CD4-positive, alpha-beta T cell treated with Interleukin-15 for 4 hours (primary cell): ENCODE data around the gene POU2F1.
A peak's percentile ranks its signal among the peaks of the same experiment; 100 is the strongest.
"Not testable (repeated sequence)": the region's sequence is repeated elsewhere in the genome, so short reads cannot be mapped to it uniquely, and the experiment has no call there.

Source experiments
- DNase-seq: peaks from one replicate; pipeline ENCODE4 v3.0.0-alpha.2; 2020; ENCODE audit warnings: low spot score

Gene POU2F1

DNA sequence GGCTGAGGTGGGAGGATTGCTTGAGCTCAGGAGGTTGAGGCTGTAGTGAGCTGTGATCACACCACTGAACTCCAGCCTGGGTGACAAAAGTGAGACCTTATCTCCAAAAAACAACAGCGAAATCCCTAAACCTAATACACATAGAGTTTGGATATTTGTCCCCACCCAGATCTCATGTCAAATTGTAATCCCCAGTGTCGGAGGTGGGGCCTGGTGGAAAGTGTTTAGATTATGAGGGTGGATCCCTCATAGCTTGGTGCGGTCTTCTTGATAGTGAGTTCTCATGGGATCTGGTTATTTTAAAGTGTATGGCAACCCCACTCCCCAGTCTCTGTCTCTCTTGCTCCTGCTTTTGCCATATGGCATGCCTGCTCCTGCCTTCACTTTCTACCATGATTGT, 94.0 kb downstream of the POU2F1 start:
- no peak for DNase-seq

DNA sequence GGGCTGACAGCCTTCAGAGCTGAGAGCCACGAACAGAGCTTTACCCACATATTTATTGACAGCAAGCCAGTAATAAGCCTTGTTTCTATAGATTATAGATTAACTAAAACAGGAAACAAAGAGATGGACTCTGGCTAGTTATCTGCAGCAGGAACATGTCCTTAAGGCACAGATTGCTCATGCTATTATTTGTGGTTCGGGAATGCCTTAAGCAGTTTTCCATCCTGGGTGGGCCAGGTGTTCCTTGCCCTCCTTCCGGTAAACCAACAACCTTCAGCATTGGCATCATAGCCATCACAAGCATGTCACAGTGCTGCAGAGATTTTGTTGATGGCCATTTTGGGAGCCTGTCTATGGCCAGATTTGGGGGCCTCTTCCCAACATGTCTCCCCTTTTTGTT, 96.8 kb downstream of the POU2F1 start:
- no peak for DNase-seq

DNA sequence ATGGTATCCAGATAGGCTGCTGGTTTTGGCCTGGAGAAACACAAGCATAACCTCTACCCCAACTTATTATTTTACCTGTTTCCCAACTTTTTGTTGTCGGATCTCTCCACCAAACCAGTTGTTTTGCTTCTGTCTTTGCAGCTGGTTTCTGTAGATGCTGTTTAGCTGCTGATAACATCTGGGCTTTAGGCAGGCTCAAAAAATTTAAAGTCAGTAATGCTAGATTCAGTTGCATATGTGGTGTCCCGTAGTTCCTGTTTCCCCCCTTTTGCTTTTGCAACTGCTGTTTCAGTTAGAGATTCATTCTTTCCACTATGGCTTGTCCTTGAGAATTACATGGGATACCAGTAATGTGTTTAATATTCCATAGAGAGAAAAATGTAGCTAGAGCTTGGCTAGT, 98.5 kb downstream of the POU2F1 start:
- not testable (repeated sequence) for DNase-seq

DNA sequence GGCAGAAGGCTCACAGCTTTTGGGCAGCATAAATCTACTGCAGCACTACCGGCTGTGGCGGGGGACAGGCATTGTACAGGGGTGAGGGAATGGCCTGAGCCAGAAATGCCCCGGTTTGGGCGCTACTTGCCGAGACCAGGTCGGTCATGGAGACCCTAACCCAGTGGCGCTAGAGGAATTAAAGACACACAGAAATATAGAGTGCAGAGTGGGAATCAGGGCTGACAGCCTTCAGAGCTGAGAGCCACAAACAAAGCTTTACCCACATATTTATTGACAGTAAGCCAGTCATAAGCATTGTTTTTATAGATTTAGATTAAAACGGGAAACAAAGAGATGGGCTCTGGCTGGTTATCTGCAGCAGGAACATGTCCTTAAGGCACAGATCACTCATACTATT, 101.8 kb downstream of the POU2F1 start:
- no peak for DNase-seq

DNA sequence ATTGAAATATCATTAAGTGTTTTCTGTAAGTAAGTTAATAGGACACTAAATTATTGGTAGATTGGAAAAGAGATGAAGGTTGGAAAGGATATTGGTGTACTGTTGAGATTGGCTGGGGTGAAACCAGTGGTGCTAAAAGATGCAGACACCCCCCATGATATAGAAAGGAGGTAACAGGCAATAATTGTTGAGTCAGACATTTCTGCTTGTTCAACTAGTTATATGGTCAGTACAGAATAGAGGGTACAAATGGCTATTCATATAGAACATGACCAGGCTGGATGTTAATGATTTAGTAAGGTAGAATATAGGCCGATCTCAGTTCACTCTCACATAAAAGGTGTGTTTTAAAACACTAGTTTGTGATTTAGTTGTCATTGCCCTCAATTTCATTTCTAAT, 104.5 kb downstream of the POU2F1 start:
- no peak for DNase-seq

DNA sequence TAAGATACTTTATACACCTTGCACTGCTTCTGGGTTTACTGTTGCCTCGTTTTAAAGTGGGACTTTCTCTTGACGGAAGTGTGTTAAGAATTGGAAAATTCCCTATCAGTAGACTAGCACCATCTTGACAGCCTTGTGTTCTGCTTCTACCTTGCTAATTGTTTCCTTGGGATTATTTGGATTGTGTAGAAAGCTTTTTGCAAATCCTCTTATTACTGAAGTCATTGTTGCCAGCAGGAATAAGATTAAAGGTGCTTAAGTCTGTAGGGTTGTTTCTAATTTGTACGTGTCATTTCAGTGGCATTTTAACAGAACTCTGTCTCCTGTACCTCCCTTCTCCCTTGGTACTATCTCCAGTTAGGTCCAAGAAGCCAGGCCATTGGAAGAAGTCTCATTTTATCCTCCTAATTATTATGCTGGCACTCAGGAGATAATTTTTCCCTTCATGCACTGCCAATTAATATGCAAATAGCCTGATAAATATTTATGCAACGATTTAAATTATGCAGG, 107.7 kb downstream of the POU2F1 start:
- DNase-seq, result no peak

DNA sequence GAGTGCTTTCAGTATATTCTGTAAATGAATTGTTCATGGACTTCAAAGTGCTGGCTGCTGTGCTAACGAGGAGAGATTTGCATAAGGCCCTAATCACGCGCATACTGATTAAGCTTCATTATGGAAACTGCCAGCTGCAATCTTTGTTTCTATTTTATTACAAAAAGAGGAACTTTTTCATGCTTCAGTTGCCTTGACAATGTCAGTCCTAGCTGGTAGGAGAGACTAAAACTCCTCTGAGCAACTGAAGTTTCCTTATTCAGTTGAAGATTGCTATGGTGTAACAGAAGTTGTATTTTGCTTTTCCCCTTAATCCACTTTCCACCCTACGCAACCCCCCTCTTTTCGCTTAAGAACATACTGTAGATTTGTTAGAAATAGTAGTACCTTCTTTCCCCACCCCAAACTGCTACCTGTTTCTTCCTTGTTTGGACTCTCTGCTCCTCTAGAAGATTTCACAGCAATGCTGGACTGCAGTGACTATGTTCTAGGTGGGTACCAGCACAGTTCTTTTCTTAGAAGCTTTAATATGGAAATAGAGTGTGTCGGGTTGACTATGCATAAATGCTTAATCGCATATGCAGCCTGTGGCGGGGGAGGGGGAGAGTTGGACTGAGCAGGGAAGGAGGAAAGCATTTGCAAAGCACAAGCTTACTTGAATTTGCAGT, 108.3 kb downstream of the POU2F1 start:
- DNase-seq, result no peak

DNA sequence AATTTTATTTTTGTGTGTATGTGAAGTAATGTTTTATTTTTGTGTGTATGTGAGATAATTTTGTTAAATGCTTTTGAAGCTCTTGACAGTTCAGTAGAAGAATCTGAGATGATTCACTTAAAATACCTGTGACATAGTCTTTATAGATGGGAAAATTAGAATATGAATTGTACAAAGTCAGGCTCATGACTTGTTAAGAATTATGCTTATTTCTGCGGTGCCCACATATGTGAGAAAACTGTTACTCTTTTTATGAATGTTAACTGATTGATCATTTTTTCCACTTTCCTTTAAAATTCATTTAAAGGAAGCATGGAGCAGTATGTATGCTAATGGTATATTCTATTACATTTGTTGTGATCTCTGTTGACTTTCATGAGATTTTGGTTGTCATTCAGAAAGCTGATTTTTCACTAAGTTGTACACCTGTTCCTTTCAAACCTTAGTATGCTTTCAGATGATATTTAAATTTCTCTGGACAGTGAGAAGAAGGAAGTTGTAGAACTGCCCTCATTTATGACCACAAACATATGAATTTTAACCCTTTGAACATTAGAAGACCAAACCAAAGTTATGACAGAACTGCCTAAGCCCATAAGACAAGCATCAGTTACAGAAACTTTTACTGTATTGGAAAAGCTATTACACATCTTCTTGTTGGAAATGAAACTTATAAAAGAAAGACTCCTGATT, 110.1 kb downstream of the POU2F1 start:
- DNase-seq, result no peak

DNA sequence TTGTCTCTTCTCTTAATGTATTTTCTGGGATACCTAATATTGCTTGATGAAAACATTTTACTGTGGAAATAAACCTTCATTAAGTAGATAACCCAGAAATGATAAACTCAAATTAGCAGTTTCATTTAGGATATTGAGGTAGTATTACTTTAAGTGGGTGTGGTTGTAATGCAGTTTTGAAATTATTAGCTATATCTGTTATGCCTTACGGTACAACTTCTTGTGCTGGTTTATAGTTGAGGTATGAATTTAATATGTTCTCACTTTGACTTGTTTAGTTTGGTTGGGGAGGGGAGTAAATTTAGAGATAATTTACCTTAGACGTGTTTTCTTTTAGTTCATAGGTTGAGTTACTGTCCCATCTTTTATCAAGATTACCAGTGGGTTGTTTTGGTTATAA, 111.0 kb downstream of the POU2F1 start:
- DNase-seq, result no peak

DNA sequence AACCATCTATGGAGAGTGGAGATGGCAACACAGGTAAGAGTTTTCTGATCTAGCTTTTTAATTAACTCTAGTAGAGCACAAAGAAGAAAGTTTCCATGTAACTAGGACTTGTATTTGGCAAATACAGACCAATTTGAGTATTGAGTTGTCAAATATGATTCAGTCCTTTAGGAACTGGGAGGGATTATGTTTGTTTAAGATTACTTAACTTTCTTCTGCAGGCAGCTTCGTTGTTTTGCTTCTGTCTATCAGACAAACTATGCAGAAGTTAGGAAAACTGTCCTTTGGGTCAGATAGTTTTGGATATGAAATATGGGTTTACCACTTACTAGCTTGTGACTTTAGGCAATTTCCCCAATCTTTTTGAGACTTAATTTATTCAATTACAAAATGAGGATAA, 111.8 kb downstream of the POU2F1 start:
- no peak for DNase-seq

DNA sequence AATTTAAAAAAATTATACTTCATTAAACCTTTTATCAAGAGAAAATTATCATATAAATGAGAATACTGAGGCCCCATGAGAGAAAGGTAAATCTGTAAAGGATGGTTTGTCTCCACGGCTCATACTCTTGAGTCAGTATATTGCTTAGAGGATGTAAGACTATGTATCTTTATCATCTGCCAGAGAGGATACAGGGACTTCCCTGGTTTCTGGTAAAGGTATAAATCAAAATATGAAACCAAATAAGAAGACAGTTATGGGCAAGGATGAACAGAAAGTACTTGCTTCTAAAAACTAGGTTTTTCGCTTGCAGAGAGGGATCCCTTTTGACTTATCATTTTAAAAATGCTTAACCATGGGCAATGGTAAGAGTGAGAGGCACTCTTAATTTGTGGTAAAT, 112.4 kb downstream of the POU2F1 start:
- DNase-seq, result no peak

DNA sequence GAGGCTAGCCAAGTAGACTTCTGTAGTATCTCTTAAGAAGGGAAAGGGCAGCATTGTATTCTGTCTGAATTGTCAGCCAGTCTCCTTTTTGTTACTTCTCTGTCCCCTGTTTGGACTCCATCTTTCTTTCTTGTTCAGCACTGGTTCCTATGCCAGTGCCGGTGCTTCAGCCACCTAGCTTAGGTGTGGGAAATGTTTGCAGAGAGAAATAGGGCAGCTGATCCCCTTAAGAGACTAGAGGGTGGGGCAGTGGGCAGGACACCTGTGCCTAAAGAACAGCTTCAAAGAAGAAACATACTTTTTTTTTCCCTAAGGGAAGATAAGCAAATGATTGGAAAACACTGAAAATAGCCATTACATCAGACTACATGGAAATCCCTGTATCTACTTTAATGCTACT, 113.0 kb downstream of the POU2F1 start:
- DNase-seq, result no peak

DNA sequence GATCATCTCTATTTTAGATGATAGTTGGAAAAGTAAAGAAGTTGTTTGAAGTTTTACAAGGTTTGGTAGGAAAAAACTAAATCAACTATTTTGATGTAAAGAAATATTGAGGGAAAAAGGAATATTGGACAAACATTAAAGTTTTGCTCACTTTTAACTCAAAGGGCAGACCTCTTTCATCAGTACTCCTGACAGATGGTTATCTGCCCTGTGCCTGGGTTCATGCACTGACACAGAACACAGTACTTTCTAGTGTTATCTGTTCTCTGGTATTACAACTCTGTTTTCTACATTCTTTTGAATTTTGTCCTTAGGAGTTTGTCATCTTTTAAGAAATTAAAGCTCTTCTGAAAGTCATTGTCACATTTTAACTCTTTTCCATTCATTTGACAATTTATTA, 118.7 kb downstream of the POU2F1 start:
- no peak for DNase-seq

DNA sequence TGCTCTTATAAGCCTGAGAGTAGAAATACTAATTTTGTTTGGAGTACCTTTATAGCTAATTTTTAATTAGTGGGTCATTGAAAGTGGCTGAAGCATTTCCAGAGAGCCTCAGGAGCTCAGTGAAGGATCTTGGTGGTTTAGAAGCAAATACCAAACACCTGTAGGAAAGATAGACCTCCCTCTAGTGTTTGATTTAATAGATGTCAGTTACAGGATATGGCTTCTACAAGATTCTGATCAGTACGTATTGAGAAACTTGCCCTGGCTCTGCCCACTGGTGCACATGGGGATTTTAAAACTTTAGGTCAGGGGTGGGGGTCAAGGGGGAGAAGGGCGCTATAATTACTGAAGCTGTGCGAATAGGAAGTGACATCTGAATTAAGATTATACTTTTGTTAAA, 122.2 kb downstream of the POU2F1 start:
- DNase-seq, result peak; percentile 1

DNA sequence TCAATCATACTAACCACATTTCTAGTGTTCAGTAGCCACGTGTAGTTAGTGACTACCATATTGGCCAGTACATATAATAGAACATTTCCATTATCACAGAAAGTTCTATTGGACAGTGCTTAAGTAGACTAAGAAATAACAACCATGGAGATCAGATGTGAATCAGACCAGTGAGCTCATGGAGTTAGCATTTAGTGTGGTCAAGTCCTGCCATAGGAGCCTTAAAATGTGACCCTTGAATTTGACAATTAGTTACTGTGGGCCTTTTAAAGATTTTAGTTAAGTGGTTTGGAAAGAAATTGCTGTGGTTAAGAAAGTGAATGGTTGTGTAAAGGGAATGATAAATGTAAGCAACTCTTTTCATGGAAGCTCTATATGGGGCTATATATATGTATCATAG, 123.4 kb downstream of the POU2F1 start:
- no peak for DNase-seq

DNA sequence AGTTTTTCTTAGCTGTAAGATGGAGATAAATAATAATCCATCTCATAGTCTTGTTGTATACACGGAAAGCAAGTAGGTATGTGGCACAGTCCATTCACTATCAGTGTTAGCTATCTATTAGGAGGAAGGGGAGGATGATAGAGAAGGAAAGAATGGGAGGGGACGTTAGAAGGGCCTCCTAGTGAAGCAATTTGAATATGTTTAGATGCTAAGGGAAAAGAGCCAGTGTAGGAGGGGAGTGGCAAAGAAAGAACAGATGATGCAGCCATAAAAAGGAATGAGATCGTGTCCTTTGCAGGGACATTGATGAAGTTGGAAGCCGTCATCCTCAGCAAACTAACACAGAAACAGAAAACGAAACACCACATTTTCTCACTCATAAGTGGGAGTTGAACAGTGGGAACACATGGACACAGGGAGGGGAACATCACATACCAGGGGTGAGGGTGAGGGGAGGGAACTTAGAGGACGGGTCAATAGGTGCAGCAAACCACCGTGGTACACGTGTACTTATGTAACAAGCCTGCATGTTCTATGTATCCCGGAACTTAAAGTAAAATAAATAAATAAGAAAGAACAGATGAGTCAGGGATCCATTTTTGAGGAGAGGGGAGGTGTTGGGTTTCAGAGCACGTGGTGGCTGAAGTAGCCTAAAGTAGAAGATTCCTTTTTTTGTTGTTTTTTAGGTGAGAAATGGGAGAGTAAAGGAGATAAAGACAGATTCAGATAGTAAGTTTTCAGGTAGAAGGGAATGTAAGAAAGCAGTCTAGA, 124.1 kb downstream of the POU2F1 start:
- DNase-seq, result no peak

DNA sequence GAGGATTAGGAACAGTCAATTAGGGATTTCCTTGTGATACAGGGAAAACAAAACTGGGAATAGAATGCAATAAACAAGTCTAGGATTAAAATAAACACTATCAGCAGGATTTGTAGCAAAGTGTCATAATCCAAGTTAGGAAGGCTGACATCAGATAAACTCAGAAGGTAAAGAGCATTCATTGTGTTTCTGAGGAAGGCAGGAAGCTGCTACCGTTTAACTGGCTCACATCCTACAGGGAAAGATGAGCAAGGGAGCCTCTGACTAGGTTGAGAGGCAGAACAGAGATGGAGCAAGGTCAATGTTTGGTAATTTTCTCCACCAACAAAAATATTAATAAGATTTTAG, 124.7 kb downstream of the POU2F1 start:
- no peak for DNase-seq

DNA sequence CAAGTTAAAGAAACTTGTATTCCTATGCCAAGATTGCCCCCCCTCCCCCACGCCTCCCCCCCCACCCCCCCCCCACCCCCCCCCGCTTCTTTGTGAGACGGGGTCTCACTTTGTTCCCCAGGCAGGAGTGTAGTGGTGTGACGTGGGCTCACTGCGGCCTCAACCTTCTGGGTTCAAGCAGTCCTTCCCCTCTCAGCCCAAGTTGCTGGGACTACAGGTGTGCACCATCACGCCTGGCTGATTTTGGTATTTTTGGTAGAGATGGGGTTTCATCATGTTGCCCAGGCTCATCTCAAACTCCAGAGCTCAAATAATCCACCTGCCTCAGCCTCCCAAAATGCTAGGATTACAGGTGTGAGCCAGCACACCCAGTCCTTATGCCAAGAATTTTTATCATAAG, 136.6 kb downstream of the POU2F1 start:
- DNase-seq, result no peak

DNA sequence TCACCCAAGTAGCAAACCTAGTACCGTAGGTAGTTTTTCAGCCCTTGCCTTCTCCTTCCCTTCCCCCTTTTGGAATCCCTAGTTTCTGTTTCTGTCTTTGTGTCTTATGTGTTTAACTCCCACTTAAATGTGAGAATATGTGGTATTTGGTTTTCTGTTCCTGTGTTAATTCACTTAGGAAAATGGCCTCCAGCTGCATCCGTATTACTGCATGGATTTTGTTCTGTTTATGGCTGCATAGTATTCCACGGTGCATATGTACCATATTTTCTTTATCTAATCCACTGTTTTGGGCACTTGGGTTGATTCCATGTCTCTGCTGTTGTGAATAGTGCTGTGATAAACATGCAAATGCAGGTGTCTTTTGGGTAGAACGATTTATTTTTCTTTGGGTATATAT, 138.6 kb downstream of the POU2F1 start:
- no peak for DNase-seq

DNA sequence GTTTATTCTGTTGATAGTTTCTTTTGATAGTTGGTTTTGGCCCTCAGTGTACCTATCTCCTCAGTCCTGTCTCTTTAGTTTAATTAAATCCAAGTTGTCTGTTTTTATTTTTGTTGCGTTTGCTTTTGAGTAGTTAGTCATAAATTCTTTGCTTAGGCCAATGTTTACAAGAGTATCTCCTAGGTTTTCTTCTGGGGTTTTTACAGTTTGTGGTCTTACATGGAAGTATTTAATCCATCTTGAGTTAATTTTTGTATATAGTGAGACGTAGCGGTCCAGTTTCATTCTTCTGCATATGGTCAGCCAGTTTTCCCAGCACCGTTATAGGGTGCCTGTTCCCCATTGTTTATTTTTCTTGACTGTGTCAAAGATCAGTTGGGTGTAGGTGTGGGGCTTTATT, 139.4 kb downstream of the POU2F1 start:
- no peak for DNase-seq

DNA sequence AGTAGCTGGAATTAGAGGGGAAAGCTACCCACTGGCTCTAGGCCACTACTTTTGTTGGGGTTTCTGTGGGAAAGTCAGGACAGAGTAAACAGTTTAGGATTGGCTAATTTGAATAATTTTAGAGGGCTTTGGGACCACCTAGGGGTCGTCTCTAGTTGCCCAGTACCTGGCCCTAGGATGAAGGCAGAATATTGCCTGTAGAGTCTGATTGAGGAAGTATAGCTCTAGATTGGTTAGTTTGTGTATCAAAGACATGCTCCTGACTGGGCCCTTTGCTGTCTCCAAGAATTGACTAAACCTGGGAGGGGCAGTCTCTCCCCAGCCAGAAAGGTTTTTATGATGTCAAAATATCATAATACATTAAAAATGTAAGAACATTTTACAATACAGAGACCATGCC, 142.0 kb downstream of the POU2F1 start:
- no peak for DNase-seq

DNA sequence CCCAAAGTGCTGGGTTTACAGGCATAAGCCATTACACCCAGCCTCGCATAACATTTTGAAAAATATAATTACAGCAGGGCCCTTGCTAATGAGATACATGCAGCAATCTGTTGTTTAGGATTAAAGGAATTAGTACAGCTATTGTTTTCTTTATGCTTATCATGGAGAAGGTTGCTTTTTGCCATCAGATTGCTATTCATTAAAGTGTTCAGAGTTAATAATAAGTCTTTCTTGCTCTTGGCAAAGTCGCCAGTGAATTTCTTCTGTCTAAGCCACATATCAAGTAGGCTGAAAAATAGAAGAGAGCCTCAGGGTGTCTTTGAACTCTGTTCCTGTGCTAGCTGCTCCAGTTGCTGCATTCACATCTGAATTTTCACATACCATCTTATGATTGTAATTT, 144.1 kb downstream of the POU2F1 start:
- no peak for DNase-seq

DNA sequence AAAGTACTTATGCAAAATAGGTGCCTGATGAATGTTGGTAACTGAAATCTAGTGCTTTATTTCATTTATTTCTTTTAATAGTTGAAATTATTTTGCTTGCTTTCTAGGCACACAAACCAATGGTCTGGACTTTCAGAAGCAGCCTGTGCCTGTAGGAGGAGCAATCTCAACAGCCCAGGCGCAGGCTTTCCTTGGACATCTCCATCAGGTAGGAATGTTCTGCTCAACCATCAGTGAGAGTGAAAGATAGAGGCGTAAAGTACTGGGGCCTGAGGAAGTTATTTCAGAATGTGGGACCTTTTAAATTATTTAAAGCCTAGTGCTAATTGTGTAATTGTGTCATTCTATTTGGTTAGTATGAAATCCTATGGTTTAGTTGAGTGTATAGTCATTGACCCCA, 144.7 kb downstream of the POU2F1 start:
- no peak for DNase-seq
